ENCODE results near the gene KANTR.

DNA sequence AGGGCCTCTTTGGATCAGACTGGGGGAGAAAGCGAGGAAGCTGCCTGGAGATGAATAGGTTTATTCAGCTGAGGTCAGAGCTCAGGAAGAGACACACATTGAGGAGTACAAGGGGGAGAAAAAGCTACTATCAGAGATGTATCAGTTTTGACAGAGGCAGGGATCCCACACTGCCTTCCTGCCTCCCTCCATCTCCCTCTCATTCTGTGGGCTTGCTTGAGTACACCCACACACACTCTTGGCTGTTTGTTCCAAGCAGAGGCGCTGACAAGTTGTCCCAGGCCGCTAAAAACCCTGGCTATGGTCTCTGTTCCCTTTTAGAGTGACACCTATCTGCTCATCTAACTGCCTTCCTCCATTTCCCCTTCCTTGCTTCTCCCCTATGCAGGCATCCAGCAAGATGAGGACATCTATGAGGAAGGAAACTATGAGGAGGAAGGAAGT, 6.5 kb upstream of the KANTR start:
- no peak for TF ChIP-seq POLR2A (IDR thresholded peaks at IDR 0.05)
- TF ChIP-seq, protein P1, sequence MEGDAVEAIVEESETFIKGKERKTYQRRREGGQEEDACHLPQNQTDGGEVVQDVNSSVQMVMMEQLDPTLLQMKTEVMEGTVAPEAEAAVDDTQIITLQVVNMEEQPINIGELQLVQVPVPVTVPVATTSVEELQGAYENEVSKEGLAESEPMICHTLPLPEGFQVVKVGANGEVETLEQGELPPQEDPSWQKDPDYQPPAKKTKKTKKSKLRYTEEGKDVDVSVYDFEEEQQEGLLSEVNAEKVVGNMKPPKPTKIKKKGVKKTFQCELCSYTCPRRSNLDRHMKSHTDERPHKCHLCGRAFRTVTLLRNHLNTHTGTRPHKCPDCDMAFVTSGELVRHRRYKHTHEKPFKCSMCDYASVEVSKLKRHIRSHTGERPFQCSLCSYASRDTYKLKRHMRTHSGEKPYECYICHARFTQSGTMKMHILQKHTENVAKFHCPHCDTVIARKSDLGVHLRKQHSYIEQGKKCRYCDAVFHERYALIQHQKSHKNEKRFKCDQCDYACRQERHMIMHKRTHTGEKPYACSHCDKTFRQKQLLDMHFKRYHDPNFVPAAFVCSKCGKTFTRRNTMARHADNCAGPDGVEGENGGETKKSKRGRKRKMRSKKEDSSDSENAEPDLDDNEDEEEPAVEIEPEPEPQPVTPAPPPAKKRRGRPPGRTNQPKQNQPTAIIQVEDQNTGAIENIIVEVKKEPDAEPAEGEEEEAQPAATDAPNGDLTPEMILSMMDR (IDR thresholded peaks at IDR 0.05), result no peak
